Measurements from ENCODE around the gene PLEK.

DNA sequence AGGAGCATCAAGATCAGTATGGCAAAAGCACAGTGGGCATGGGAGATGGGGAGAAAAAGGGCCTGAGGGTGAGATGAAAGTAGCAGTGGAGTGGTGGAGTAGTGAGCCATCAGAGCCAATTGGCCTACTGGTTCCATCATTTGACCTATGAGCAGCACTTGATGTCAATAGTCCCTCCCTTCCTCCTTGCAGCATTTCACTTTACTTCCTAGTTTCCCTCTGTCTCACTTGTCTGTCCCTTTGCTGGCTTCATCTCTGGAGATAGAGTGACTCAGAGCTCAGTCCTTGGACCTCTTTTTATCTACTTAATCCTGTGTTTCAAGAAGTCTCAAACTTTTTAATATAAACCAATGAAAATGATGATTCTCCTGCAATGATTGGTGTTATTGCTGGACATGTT, 69.9 kb downstream of the PLEK start:
- TF ChIP-seq SREBF2 (IDR thresholded peaks at IDR 0.05) (no peak), CBX2 (IDR thresholded peaks at IDR 0.05; ENCODE audit: borderline replicate concordance, low read depth) (no peak), CTCF (IDR thresholded peaks at IDR 0.05) (no peak), POLR2A (IDR thresholded peaks at IDR 0.05; ENCODE audit: low read length) (no peak), JUN (IDR thresholded peaks at IDR 0.05) (no peak), MAZ (IDR thresholded peaks at IDR 0.05; ENCODE audit: borderline replicate concordance, low read depth, low read length) (no peak), ESRRA (IDR thresholded peaks at IDR 0.05; ENCODE audit: borderline replicate concordance, low read length) (no peak), EP300 (IDR thresholded peaks at IDR 0.05) (no peak)
- TF ChIP-seq, protein P1, sequence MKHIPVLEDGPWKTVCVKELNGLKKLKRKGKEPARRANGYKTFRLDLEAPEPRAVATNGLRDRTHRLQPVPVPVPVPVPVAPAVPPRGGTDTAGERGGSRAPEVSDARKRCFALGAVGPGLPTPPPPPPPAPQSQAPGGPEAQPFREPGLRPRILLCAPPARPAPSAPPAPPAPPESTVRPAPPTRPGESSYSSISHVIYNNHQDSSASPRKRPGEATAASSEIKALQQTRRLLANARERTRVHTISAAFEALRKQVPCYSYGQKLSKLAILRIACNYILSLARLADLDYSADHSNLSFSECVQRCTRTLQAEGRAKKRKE (CRISPR knock-in tag; IDR thresholded peaks at IDR 0.05; ENCODE audit: low read depth), result no peak
- TF ChIP-seq, protein P2, sequence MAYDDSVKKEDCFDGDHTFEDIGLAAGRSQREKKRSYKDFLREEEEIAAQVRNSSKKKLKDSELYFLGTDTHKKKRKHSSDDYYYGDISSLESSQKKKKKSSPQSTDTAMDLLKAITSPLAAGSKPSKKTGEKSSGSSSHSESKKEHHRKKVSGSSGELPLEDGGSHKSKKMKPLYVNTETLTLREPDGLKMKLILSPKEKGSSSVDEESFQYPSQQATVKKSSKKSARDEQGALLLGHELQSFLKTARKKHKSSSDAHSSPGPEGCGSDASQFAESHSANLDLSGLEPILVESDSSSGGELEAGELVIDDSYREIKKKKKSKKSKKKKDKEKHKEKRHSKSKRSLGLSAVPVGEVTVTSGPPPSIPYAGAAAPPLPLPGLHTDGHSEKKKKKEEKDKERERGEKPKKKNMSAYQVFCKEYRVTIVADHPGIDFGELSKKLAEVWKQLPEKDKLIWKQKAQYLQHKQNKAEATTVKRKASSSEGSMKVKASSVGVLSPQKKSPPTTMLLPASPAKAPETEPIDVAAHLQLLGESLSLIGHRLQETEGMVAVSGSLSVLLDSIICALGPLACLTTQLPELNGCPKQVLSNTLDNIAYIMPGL (CRISPR knock-in tag; IDR thresholded peaks at IDR 0.05; ENCODE audit: borderline replicate concordance), result no peak

Data from A549 (cell line).